GM21737 (cell line): ENCODE results near the gene PRDM2.
A peak's percentile ranks its signal among the peaks of the same experiment; 100 is the strongest.
"Not testable (repeated sequence)": the region's sequence is repeated elsewhere in the genome, so short reads cannot be mapped to it uniquely, and the experiment has no call there.

ENCODE experiments used
- ATAC-seq: cut with Tn5 transposase; IDR thresholded peaks from one replicate; pipeline ENCODE4 v1.9.1; 2021; ENCODE audit warnings: mild to moderate bottlenecking, moderate library complexity; ENCODE audit not compliant: unreplicated experiment

Gene PRDM2

GRCh38 chr1:13699936-13700520, at the start of gene PRDM2:
Gene PRDM2, plus strand, starts transcription at chr1:13700188. Its CDS starts 15,418 bp downstream, at chr1:13715606.
- ATAC-seq = peak; percentile 39

GRCh38 chr1:13651279-13651678, 48.7 kb upstream of the PRDM2 start:
- no peak for ATAC-seq

- no peak for ATAC-seq
Observed at GRCh38 chr1:13652238-13652637, 47.8 kb upstream of the PRDM2 start.

- ATAC-seq = no peak
Observed at GRCh38 chr1:13661539-13661938, 38.4 kb upstream of the PRDM2 start.

- no peak for ATAC-seq
Observed at GRCh38 chr1:13662493-13662892, 37.5 kb upstream of the PRDM2 start.

GRCh38 chr1:13663969-13664368, 36.0 kb upstream of the PRDM2 start:
- no peak for ATAC-seq

GRCh38 chr1:13664451-13664850, 35.5 kb upstream of the PRDM2 start:
- ATAC-seq = no peak

- no peak for ATAC-seq
Observed at GRCh38 chr1:13666317-13666716, 33.7 kb upstream of the PRDM2 start.

- peak; percentile 54 for ATAC-seq
Observed at GRCh38 chr1:13667691-13668090, 32.3 kb upstream of the PRDM2 start.

- no peak for ATAC-seq
Observed at GRCh38 chr1:13674377-13674776, 25.6 kb upstream of the PRDM2 start.

GRCh38 chr1:13675151-13675651, 24.8 kb upstream of the PRDM2 start:
- ATAC-seq = no peak

GRCh38 chr1:13677896-13678295, 22.1 kb upstream of the PRDM2 start:
- ATAC-seq = no peak

- ATAC-seq = no peak
Observed at GRCh38 chr1:13679651-13680050, 20.3 kb upstream of the PRDM2 start.

- not testable (repeated sequence) for ATAC-seq
Observed at GRCh38 chr1:13680609-13681008, 19.4 kb upstream of the PRDM2 start.

- no peak for ATAC-seq
Observed at GRCh38 chr1:13681921-13682320, 18.1 kb upstream of the PRDM2 start.

GRCh38 chr1:13682444-13682843, 17.5 kb upstream of the PRDM2 start:
- no peak for ATAC-seq

- ATAC-seq = no peak
Observed at GRCh38 chr1:13683206-13683605, 16.8 kb upstream of the PRDM2 start.

- ATAC-seq = no peak
Observed at GRCh38 chr1:13687151-13687715, 12.8 kb upstream of the PRDM2 start.

- ATAC-seq = not testable (repeated sequence)
Observed at GRCh38 chr1:13693094-13693493, 6.9 kb upstream of the PRDM2 start.

- no peak for ATAC-seq
Observed at GRCh38 chr1:13694886-13695684, 4.9 kb upstream of the PRDM2 start.

GRCh38 chr1:13697738-13698137, 2.2 kb upstream of the PRDM2 start:
- no peak for ATAC-seq

GRCh38 chr1:13699510-13699909, 478 bp upstream of the PRDM2 start:
- no peak for ATAC-seq
